ENCODE measurements around the gene C16orf87. TPM values are rescaled to one million over a fixed set of nuclear protein-coding genes. Genes with fewer than 3 reads are reported as not detected.

The C16orf87 gene
- total and polyA plus RNA-seq, 9 of the 15 experiments (the other 6 are each of a cell fraction or from before 2014, with no cell fraction given) = 7.8 to 16.7 (median 10.5) TPM

- ChIA-PET POLR2A (interaction anchor here (0.7 to 1.3 kb wide), 9 partner anchors 12 to 168 kb away, joined by 3 to 6 read pairs (median 3); partner anchors contain the start of genes C16orf87, ORC6 and SHCBP1), CTCF (ENCODE audit: low intra/inter-chr PET ratio) (no interaction called here)
- no peaks in the 10 kb centered on the region for H4K20me1 ChIP-seq (replicated peaks; ENCODE audit: control insufficient read depth, insufficient read depth, low read length)
- H3K4me3 ChIP-seq = peak overlapping the region; percentile 69
- in situ Hi-C loops (cut with MboI) = no loop called here
- H2AFZ ChIP-seq (ENCODE audit: low read depth, low read length) = peak overlapping the region; percentile 97
- H3K4me1 ChIP-seq (replicated peaks in 1 of 2; ENCODE audit: control insufficient read depth in 2 of 2, insufficient read depth in 2 of 2, low read length in 2 of 2) = peaks cover 5 to 8% of the 10 kb centered on the region in 2 experiments; a peak in 4 of 5 replicates
- FAIRE-seq = peak; percentile 6
- no peaks in the 10 kb centered on the region for H3K79me2 ChIP-seq (ENCODE audit: control insufficient read depth, insufficient read depth, low read length)
- H3K27ac ChIP-seq (ENCODE audit: extremely low read depth, low read depth, low read length) = peak overlapping the region; percentile 80
- no peaks in the 10 kb centered on the region for H3K9me3 ChIP-seq (replicated peaks; ENCODE audit: control insufficient read depth, insufficient read depth, low read depth, low read length)
- no TSS peak for BruUV-seq (replicated peaks)
- peak; percentile 79 to 87 (median 84) for DNase-seq (ENCODE audit: extremely low read depth in 1 of 4, low spot score in 3 of 4)
- H3K36me3 ChIP-seq (ENCODE audit: control insufficient read depth, insufficient read depth, low read length) = no peaks in the 10 kb centered on the region
- peak overlapping the region; percentile 73 to 94 for H3K9ac ChIP-seq (ENCODE audit: insufficient read depth in 1 of 2, low read depth in 2 of 2, low read length in 2 of 2)
- intact Hi-C loops (cut with micrococcal nuclease) = no loop called here
- no peaks in the 10 kb centered on the region for H3K9me1 ChIP-seq (ENCODE audit: control insufficient read depth, insufficient read depth, low read length)
- H3K27me3 ChIP-seq (ENCODE audit: control insufficient read depth in 2 of 2, insufficient read depth in 2 of 2, low read length in 2 of 2) = no peaks in the 10 kb centered on the region
- H3K4me2 ChIP-seq (ENCODE audit: insufficient read depth, low read length) = peak overlapping the region; percentile 83
- WGBS (ENCODE audit: insufficient coverage, low coverage, missing lambda C conversion rate) = 1% methylated on average over 19 of the region's 43 CpGs
- peak; percentile 98 for ATAC-seq
- TF ChIP-seq CHD2 (IDR thresholded peaks at IDR 0.05; ENCODE audit: low read depth, low read length) (peak; percentile 89), CBX5 (IDR thresholded peaks at IDR 0.05; ENCODE audit: borderline replicate concordance, low read depth) (no peak), ZBTB9 (CRISPR knock-in tag; IDR thresholded peaks at IDR 0.05) (peak; percentile 67; the same call in 1 of the 2 replicates), SP1 (CRISPR knock-in tag; IDR thresholded peaks at IDR 0.05) (no peak), HNRNPH1 (optimal IDR thresholded peaks at IDR 0.05; ENCODE audit: low read depth, low read length) (no peak), E2F6 (IDR thresholded peaks at IDR 0.05; ENCODE audit: borderline replicate concordance in 1 of 2, extremely low read depth in 1 of 2, insufficient read depth in 1 of 2, insufficient read length in 1 of 2, low read depth in 1 of 2, low read length in 1 of 2, poor library complexity in 1 of 2, severe bottlenecking in 1 of 2) (peak in 1 of 2 experiments; percentile 55), PCBP2 (IDR thresholded peaks at IDR 0.05; ENCODE audit: low read depth, low read length, poor library complexity, severe bottlenecking) (no peak), ZNF41 (CRISPR knock-in tag; conservative IDR thresholded peaks at IDR 0.05) (no peak), ZNF253 (CRISPR knock-in tag; conservative IDR thresholded peaks at IDR 0.05) (no peak), ZNF780A (CRISPR knock-in tag; IDR thresholded peaks at IDR 0.05) (no peak), SOX6 (IDR thresholded peaks at IDR 0.05) (no peak), SRF (CRISPR knock-in tag; IDR thresholded peaks at IDR 0.05) (peak in 1 of 2 experiments; percentile 51; a peak in 2 of 4 replicates), MNT (conservative IDR thresholded peaks at IDR 0.05) (peak in 1 of 2 experiments; percentile 47; a peak in 2 of 4 replicates), PHF20 (IDR thresholded peaks at IDR 0.05; ENCODE audit: partially characterized antibody) (peak; percentile 40), MLLT1 (IDR thresholded peaks at IDR 0.05) (no peak)
These were observed 41.2 kb downstream of the C16orf87 start for GRCh38 chr16:46789499-46790414.
